Cerebellar cortex (tissue), 1 donor: ENCODE results near the gene EPHA3.

ENCODE experiments used
- DNase-seq: peaks from one replicate; pipeline ENCODE4 v3.0.0-alpha.2; 2015; ENCODE audit warnings: low spot score

Gene EPHA3

GRCh38 chr3:89145995-89146394 is 38.6 kb downstream of the EPHA3 start:
- no peak for DNase-seq

GRCh38 chr3:89154416-89154815 is 47.0 kb downstream of the EPHA3 start:
- DNase-seq, result no peak

GRCh38 chr3:89155811-89156210 is 48.4 kb downstream of the EPHA3 start:
- DNase-seq, result no peak

GRCh38 chr3:89157575-89157974 is 50.2 kb downstream of the EPHA3 start:
- DNase-seq, result no peak

- DNase-seq, result no peak
Measured at GRCh38 chr3:89159605-89160004, 52.2 kb downstream of the EPHA3 start.

- no peak for DNase-seq
Measured at GRCh38 chr3:89164774-89165173, 57.4 kb downstream of the EPHA3 start.

- DNase-seq, result no peak
Measured at GRCh38 chr3:89165636-89166263, 58.3 kb downstream of the EPHA3 start.

- DNase-seq, result no peak
Measured at GRCh38 chr3:89171687-89172545, 64.5 kb downstream of the EPHA3 start.

- no peak for DNase-seq
Measured at GRCh38 chr3:89173546-89173945, 66.1 kb downstream of the EPHA3 start.

- no peak for DNase-seq
Measured at GRCh38 chr3:89179355-89180001, 72.1 kb downstream of the EPHA3 start.

GRCh38 chr3:89180334-89180733 is 72.9 kb downstream of the EPHA3 start:
- no peak for DNase-seq

GRCh38 chr3:89182056-89182455 is 74.6 kb downstream of the EPHA3 start:
- DNase-seq, result no peak

GRCh38 chr3:89184151-89184995 is 77.0 kb downstream of the EPHA3 start:
- DNase-seq, result no peak

GRCh38 chr3:89186456-89186855 is 79.0 kb downstream of the EPHA3 start:
- DNase-seq, result no peak

- DNase-seq, result no peak
Measured at GRCh38 chr3:89198591-89198990, 91.2 kb downstream of the EPHA3 start.

GRCh38 chr3:89212619-89213018 is 105.2 kb downstream of the EPHA3 start:
- DNase-seq, result no peak

GRCh38 chr3:89216016-89216739 is 108.8 kb downstream of the EPHA3 start:
- no peak for DNase-seq

- no peak for DNase-seq
Measured at GRCh38 chr3:89217148-89217685, 109.8 kb downstream of the EPHA3 start.

- no peak for DNase-seq
Measured at GRCh38 chr3:89221924-89222323, 114.5 kb downstream of the EPHA3 start.

GRCh38 chr3:89223188-89223587 is 115.8 kb downstream of the EPHA3 start:
- DNase-seq, result no peak

- DNase-seq, result no peak
Measured at GRCh38 chr3:89227218-89227617, 119.8 kb downstream of the EPHA3 start.
